Stimulated activated naive CD8-positive, alpha-beta T cell treated with anti-CD3 and anti-CD28 coated beads, Interleukin-15, Interleukin-2, amounts not matched to agents 100 ng/mL and 50 ng/mL, for 24 hours (primary cell): ENCODE data around the gene QRICH2.
A peak's percentile ranks its signal among the peaks of the same experiment; 100 is the strongest.
"Not testable (repeated sequence)": the region's sequence is repeated elsewhere in the genome, so short reads cannot be mapped to it uniquely, and the experiment has no call there.

Source experiments
- H3K27ac Mint-ChIP-seq: one replicate; pipeline ENCODE4 v1.8.0; 2021; ENCODE audit warnings: mild to moderate bottlenecking, mixed read lengths
- H3K27me3 Mint-ChIP-seq: one replicate; pipeline ENCODE4 v1.8.0; 2021; ENCODE audit warnings: mixed read lengths
- H3K36me3 Mint-ChIP-seq: one replicate; pipeline ENCODE4 v1.8.0; 2021; ENCODE audit warnings: low read depth, mixed read lengths
- H3K4me1 Mint-ChIP-seq: one replicate; pipeline ENCODE4 v1.8.0; 2021; ENCODE audit warnings: low read depth, mixed read lengths
- H3K4me3 Mint-ChIP-seq: one replicate; pipeline ENCODE4 v1.8.0; 2021; ENCODE audit warnings: mild to moderate bottlenecking, mixed read lengths
- H3K9me3 Mint-ChIP-seq: one replicate; pipeline ENCODE4 v1.8.0; 2021; ENCODE audit warnings: mixed read lengths

QRICH2 gene

GRCh38 chr17:76276069-76276431 lies 32.0 kb downstream of the QRICH2 start:
- no peaks in the 10 kb centered on the region for H3K27me3 Mint-ChIP-seq
- H3K4me3 Mint-ChIP-seq = no peak overlapping the region
- H3K4me1 Mint-ChIP-seq = peaks cover 59% of the 10 kb centered on the region
- H3K36me3 Mint-ChIP-seq = peaks cover 6% of the 10 kb centered on the region
- H3K27ac Mint-ChIP-seq = no peak overlapping the region
- H3K9me3 Mint-ChIP-seq = no peaks in the 10 kb centered on the region

DNA sequence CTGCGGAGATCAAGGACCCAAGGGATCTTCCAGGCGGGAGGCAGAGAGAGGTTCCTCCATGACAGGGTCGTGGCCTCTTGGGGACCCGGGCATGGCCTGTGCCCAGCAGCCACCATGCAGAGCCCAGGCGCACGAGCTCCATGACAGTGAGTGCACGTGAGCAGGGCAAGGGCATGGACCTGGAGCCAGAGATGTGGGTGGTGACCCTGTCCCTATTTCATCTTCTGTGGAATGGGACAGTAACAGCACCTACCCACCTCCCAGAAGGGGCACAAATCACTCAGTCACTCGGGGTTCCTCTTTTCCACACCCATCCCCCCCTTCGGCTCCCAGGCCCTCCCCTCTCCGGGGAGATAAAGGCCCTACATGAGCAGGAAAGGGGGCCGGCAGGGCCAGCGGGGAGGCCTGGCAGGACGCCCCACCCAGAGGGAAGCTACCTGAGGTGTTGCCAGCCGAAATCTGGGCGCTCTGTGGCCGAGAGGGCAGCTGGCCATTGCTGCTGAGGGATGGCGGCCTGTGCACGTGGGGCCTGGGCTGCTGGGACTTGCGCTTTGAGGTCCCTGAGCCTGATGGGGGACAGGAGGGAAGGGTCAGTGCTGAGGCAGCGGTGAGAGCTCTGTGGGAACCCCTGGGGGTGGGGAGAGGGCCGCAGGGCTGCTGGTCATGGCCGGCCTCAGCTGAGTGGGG lies 32.6 kb downstream of the QRICH2 start:
- Mint-ChIP-seq H3K9me3 (no peaks in the 10 kb centered on the region), H3K27me3 (no peaks in the 10 kb centered on the region), H3K36me3 (peaks cover 11% of the 10 kb centered on the region), H3K4me1 (peaks cover 63% of the 10 kb centered on the region), H3K4me3 (no peak overlapping the region), H3K27ac (no peak overlapping the region)

DNA sequence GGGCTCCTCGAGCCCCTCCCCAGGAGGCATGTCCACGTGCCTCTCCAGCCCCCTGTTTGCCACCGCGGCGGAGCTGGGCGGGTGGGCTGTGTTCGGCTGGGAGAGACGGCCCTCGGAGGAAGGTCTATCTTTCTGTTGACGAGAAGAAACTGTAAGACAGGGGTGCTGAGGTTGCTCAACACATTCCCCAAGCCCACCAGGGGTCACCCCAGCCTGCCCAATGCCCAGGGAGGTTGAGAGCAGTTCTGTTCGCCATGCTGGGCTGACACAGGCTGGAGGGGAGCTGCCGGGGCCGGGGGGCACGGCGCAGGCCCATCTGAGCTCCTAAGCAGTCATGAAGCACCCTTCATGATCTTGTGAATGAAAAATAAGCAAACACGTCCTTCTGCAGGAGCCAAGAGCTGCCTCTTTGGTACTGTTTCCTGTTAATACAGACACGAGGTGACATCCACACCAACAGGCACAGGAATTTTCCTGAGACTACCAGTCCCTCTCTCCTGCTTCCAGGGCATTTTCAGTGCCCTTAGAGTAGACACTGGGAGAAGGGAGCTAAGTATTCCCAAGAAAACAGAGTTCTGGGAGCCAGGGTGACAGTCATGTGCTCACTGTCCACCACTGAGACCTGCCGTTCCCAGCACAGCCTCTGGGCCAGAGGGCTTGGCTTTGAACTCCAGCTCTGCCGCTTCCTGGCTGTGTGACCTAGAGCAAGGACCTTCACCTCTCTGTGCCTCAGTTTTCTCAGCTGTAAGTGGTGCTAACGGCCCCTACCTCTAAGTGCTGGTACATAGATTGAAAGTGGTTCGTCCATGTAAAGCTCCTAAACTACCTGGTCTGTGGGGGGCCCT lies 33.7 kb downstream of the QRICH2 start:
- peaks cover 72% of the 10 kb centered on the region for H3K4me1 Mint-ChIP-seq
- peak overlapping the region; percentile 67 for H3K27ac Mint-ChIP-seq
- H3K4me3 Mint-ChIP-seq = no peak overlapping the region
- no peaks in the 10 kb centered on the region for H3K9me3 Mint-ChIP-seq
- no peaks in the 10 kb centered on the region for H3K27me3 Mint-ChIP-seq
- peaks cover 18% of the 10 kb centered on the region for H3K36me3 Mint-ChIP-seq

GRCh38 chr17:76273445-76274111 lies 34.5 kb downstream of the QRICH2 start:
- peak overlapping the region; percentile 95 for H3K27ac Mint-ChIP-seq
- peak overlapping the region; percentile 91 for H3K4me3 Mint-ChIP-seq
- peaks cover 23% of the 10 kb centered on the region for H3K36me3 Mint-ChIP-seq
- H3K4me1 Mint-ChIP-seq = peaks cover 79% of the 10 kb centered on the region
- no peaks in the 10 kb centered on the region for H3K9me3 Mint-ChIP-seq
- no peaks in the 10 kb centered on the region for H3K27me3 Mint-ChIP-seq

- Mint-ChIP-seq H3K27ac (peak overlapping the region; percentile 95), H3K9me3 (no peaks in the 10 kb centered on the region), H3K4me3 (peak overlapping the region; percentile 91), H3K27me3 (no peaks in the 10 kb centered on the region), H3K4me1 (peaks cover 87% of the 10 kb centered on the region), H3K36me3 (peaks cover 29% of the 10 kb centered on the region)
Observed at GRCh38 chr17:76272541-76273444, 35.3 kb downstream of the QRICH2 start.

DNA sequence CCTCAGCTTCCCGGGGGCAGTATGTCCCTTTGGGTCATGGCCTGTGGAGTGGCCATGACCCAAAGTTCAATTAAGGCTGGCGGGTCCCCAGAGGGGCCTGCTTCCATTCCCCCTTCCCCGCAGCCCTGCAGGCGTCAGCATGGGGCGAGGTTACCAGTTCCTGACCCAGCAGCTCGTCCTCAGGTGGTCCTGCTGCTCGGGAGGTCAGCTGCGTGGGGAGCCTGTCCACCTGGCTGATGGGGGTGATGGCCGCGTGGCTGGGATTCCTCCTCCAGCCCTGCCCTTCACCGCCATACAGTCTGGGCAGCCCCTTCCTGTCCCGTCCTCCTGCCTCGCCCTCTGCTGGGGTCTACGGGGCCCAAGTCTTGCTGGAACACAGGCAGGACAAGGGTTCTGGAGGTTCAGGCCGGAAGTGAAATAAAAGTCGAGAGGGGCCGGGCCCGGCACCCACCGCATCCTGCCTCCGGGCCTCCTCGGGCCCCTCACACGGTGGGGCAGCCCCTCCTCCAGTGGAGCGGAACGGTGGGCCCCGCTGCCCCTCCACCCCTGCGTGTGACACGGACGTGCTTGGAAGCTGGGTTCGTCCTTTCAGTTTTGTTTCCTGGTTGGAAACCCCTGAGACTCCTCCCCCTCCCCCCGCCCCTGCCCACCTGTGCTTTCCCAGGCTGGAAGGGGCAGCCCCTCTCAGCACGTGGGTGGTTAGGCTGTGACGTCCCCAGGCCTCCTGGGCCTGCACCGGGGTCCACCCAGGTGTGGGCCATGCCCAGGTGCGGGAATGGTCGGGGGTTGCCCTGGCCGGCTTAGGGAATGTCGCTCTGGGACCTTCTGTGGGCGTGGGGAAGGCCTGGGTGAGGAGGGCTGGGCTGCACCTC lies 36.2 kb downstream of the QRICH2 start:
- peaks cover 81% of the 10 kb centered on the region for H3K4me1 Mint-ChIP-seq
- H3K36me3 Mint-ChIP-seq = peaks cover 35% of the 10 kb centered on the region
- peak overlapping the region; percentile 91 for H3K4me3 Mint-ChIP-seq
- peak overlapping the region; percentile 95 for H3K27ac Mint-ChIP-seq
- no peaks in the 10 kb centered on the region for H3K9me3 Mint-ChIP-seq
- H3K27me3 Mint-ChIP-seq = no peaks in the 10 kb centered on the region

- H3K4me3 Mint-ChIP-seq = peak overlapping the region; percentile 91
Observed at GRCh38 chr17:76270770-76271668, 37.1 kb downstream of the QRICH2 start.

DNA sequence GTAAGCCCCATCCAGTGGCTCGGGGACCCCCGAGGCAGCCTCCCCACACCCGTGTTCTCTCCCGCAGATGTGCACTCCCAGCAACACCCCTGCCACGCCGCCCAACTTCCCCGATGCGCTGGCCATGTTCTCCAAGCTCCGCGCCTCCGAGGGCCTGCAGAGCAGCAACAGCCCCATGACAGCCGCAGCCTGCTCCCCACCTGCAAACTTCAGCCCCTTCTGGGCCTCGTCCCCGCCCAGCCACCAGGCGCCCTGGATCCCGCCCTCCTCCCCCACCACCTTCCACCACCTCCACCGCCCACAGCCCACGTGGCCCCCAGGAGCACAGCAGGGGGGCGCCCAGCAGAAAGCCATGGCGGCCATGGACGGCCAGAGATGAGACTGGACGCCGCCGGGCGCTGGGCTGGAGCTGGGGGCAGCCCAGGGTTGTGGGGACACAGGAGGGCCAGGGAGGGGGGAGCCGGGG lies 37.9 kb downstream of the QRICH2 start:
- no peaks in the 10 kb centered on the region for H3K27me3 Mint-ChIP-seq
- peaks cover 66% of the 10 kb centered on the region for H3K4me1 Mint-ChIP-seq
- H3K36me3 Mint-ChIP-seq = peaks cover 43% of the 10 kb centered on the region
- H3K27ac Mint-ChIP-seq = peak overlapping the region; percentile 98
- H3K9me3 Mint-ChIP-seq = no peaks in the 10 kb centered on the region
- H3K4me3 Mint-ChIP-seq = peak overlapping the region; percentile 91

More at GRCh38 chr17:76270770-76271668, 37.1 kb downstream of the QRICH2 start:
- Mint-ChIP-seq H3K36me3 (peaks cover 43% of the 10 kb centered on the region), H3K9me3 (no peaks in the 10 kb centered on the region), H3K27ac (peak overlapping the region; percentile 95), H3K27me3 (no peaks in the 10 kb centered on the region), H3K4me1 (peaks cover 72% of the 10 kb centered on the region)

DNA sequence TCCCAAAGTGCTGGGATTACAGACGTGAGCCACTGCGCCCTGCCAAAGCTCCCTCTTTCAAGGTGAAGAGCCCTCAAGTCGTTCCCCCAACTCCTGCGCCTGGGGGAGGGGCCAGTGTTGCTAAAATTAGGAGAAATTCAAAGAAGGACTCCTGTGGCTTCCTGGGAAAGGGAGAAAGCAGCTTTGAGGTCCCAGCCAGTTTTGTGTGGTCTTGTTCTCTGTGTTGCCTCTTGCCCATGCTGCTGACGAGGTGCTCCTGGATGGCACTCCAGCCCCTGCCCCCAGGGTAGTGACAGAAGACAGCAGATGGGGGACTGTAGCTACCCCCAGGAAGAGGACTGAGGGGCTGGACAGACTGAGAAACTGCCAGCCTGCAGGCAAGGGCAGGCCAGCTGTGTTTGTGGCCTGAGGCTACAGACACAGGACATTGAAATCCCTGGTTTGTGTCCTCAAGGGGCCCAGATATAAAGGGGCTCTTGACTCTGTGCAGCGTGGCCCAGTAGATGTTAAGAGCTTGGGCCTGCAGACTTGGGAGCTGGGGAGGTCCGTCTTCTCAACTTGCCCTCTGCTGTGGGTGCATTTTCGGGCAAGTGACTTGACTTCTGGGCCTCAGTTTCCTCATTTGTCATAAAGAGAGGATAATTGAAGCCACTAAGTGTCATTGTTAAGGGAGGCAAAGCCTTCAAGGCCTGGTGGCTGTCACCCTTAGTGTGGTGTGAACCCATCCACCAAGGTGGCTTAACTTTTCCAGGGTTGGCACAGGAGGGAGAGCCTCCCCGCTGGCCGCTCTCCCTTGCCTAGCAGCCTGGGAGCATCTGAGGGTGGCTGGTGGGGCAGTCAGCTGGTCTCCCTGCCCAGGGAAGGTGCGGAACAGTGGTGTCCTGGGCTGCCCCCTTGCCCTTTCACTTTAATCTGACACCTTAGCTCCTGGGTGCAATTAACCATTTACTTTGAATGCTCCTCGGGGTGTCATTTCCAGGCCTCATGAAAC lies 38.8 kb downstream of the QRICH2 start:
- Mint-ChIP-seq H3K9me3 (no peaks in the 10 kb centered on the region), H3K36me3 (peaks cover 43% of the 10 kb centered on the region), H3K4me3 (peak overlapping the region; percentile 91), H3K27me3 (no peaks in the 10 kb centered on the region), H3K4me1 (peaks cover 62% of the 10 kb centered on the region), H3K27ac (peak overlapping the region; percentile 98)

DNA sequence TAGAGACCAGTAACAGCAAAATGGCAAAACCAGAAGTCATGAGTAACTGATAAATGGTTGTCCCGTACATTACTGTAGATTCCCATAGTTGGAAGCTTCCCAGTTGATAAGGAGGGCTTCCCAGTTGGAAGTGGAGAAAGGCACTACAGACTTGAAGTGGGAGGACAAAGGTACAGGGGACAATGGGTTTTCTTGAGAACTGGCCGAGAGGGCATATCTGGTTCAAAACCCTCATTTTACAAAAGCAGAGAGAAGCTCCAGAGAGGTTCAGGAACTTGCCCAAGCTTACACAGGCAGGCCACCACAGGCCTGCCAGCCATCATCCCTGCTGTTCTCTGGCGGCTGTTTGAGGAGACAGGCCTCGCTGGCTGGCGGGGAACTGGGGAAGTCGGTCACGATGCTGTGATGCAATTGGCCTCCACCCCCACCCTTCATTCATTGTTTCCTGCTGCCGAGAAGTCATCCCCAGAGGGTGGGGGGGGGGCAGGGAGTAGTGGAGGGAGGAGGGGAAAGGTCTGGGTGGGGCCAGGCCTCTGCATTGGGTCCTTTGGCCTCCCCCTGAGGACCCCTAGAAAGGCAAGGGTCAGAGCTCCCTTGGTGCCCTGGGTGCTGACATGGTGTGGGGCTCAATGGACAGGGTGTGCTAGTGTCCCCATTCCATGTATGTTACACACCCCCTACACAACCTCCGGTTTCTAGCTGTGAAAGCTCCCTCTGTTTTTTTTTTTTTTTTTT lies 39.9 kb downstream of the QRICH2 start:
- Mint-ChIP-seq H3K36me3 (peaks cover 43% of the 10 kb centered on the region), H3K27ac (peak overlapping the region; percentile 98), H3K4me1 (peaks cover 62% of the 10 kb centered on the region), H3K4me3 (peak overlapping the region; percentile 91), H3K9me3 (no peaks in the 10 kb centered on the region), H3K27me3 (no peaks in the 10 kb centered on the region)

DNA sequence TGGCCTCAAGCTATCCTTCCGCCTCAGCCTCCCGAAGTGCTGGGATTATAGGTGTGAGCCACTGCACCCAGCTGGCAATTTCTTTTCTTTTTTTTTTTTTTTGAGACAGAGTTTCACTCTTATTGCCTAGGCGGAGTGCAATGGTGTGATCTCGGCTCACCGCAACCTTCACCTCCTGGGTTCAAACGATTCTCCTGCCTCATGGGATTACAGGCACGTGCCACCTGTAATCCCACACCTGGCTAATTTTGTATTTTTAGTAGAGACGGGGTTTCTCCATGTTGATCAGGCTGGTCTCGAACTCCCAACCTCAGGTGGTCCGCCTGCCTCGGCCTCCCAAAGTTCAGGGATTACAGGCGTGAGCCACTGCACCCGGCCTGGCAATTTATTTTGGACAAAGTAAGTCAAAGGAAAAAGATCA lies 40.5 kb downstream of the QRICH2 start:
- H3K9me3 Mint-ChIP-seq, H3K27me3 Mint-ChIP-seq: not testable (repeated sequence)
- H3K27ac Mint-ChIP-seq = peak overlapping the region; percentile 98
- peaks cover 62% of the 10 kb centered on the region for H3K4me1 Mint-ChIP-seq
- H3K4me3 Mint-ChIP-seq = peak overlapping the region; percentile 91
- H3K36me3 Mint-ChIP-seq = peaks cover 43% of the 10 kb centered on the region
